ENCODE results near the gene MAGEF1.

Gene MAGEF1

DNA sequence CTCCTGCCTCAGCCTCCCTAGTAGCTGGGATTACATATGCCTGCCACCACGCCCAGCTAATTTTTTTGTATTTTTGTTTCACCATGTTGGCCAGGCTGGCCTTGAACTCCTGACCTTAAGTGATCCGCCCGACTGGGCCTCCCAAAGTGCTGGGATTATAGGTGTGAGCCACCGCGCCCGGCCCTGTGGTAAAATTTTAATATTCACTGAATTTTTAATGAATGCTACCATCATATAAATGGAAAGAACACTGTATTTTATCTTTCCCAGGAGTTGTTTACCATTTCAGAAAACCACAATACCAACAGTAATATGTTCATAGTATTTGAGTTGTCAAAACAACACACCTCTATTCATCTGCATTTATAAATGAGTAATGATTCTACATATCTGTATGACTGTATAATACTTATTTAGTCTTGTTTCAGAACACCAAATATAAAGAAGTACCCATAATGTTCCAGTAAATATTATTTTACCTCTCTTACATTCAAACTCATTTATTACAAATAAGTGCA, 16.2 kb upstream of the MAGEF1 start:
- no peak for DNase-seq (ENCODE audit: low read depth, low spot score)
- H3K36me3 ChIP-seq (ENCODE audit: insufficient read depth, insufficient read length, low read length): no peaks in the 10 kb centered on the region
- H3K9me3 ChIP-seq (ENCODE audit: insufficient read depth, low read length): no peaks in the 10 kb centered on the region
- H3K27me3 ChIP-seq (ENCODE audit: insufficient read depth, insufficient read length): no peaks in the 10 kb centered on the region
- no peak overlapping the region for H3K4me3 ChIP-seq (ENCODE audit: insufficient read length, low read depth)
- TF ChIP-seq ZNF274 (IDR thresholded peaks at IDR 0.05; ENCODE audit: low read depth, low read length) (no peak), YY1 (IDR thresholded peaks at IDR 0.05; ENCODE audit: insufficient read depth, insufficient read length) (no peak), SUZ12 (IDR thresholded peaks at IDR 0.05; ENCODE audit: extremely low read depth, insufficient read depth, insufficient read length) (no peak)
- H3K4me1 ChIP-seq (ENCODE audit: insufficient read depth, insufficient read length): no peaks in the 10 kb centered on the region
- no peak overlapping the region for H3K9ac ChIP-seq (ENCODE audit: insufficient read length, low read depth)

- no peak overlapping the region for H3K9ac ChIP-seq (ENCODE audit: insufficient read length, low read depth)
- no peaks in the 10 kb centered on the region for H3K9me3 ChIP-seq (ENCODE audit: insufficient read depth, low read length)
- peak; percentile 89 for DNase-seq (ENCODE audit: low read depth, low spot score)
- H3K36me3 ChIP-seq (ENCODE audit: insufficient read depth, insufficient read length, low read length): no peaks in the 10 kb centered on the region
- no peak for TF ChIP-seq YY1 (IDR thresholded peaks at IDR 0.05; ENCODE audit: insufficient read depth, insufficient read length)
- no peak for TF ChIP-seq ZNF274 (IDR thresholded peaks at IDR 0.05; ENCODE audit: low read depth, low read length)
- TF ChIP-seq SUZ12 (IDR thresholded peaks at IDR 0.05; ENCODE audit: extremely low read depth, insufficient read depth, insufficient read length): no peak
- H3K27me3 ChIP-seq (ENCODE audit: insufficient read depth, insufficient read length): no peaks in the 10 kb centered on the region
- no peaks in the 10 kb centered on the region for H3K4me1 ChIP-seq (ENCODE audit: insufficient read depth, insufficient read length)
- no peak overlapping the region for H3K4me3 ChIP-seq (ENCODE audit: insufficient read length, low read depth)
Measured at GRCh38 chr3:184727357-184728009, 15.6 kb upstream of the MAGEF1 start.

GRCh38 chr3:184726497-184726896, 14.6 kb upstream of the MAGEF1 start:
- H3K4me3 ChIP-seq (ENCODE audit: insufficient read length, low read depth): no peak overlapping the region
- DNase-seq (ENCODE audit: low read depth, low spot score): no peak
- H3K4me1 ChIP-seq (ENCODE audit: insufficient read depth, insufficient read length): no peaks in the 10 kb centered on the region
- TF ChIP-seq ZNF274 (IDR thresholded peaks at IDR 0.05; ENCODE audit: low read depth, low read length) (no peak), YY1 (IDR thresholded peaks at IDR 0.05; ENCODE audit: insufficient read depth, insufficient read length) (no peak), SUZ12 (IDR thresholded peaks at IDR 0.05; ENCODE audit: extremely low read depth, insufficient read depth, insufficient read length) (no peak)
- no peaks in the 10 kb centered on the region for H3K9me3 ChIP-seq (ENCODE audit: insufficient read depth, low read length)
- no peaks in the 10 kb centered on the region for H3K27me3 ChIP-seq (ENCODE audit: insufficient read depth, insufficient read length)
- no peak overlapping the region for H3K9ac ChIP-seq (ENCODE audit: insufficient read length, low read depth)
- no peaks in the 10 kb centered on the region for H3K36me3 ChIP-seq (ENCODE audit: insufficient read depth, insufficient read length, low read length)

DNA sequence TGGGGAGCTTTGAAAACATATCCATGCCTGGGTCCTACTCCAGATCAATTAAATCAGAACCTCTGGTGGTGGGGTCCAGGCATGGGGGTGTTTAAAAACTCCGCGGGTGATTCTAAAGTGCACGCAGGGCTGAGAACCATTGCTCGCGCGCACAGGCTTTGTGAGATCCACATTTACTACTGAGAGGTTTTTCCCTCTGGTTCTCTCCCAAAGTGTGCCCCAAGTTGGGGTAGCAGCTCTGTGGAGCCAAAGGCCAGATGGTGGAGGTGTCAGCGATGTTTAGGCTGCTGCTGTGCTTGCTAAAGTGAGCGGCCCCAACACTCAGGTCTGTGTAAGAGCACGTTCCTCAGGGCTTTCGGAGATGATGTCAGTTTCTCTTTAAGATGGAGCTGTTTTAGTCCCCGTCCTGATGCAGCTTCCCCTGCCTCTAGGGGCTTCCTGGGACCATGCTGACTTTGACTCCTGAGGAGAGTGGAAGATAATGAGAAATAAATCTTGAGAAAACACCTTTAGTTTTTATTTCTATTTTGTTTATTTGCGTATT, 13.4 kb upstream of the MAGEF1 start:
- TF ChIP-seq YY1 (IDR thresholded peaks at IDR 0.05; ENCODE audit: insufficient read depth, insufficient read length) (no peak), ZNF274 (IDR thresholded peaks at IDR 0.05; ENCODE audit: low read depth, low read length) (no peak), SUZ12 (IDR thresholded peaks at IDR 0.05; ENCODE audit: extremely low read depth, insufficient read depth, insufficient read length) (no peak)
- no peak for DNase-seq (ENCODE audit: low read depth, low spot score)
- H3K4me3 ChIP-seq (ENCODE audit: insufficient read length, low read depth): no peak overlapping the region
- no peaks in the 10 kb centered on the region for H3K9me3 ChIP-seq (ENCODE audit: insufficient read depth, low read length)
- H3K4me1 ChIP-seq (ENCODE audit: insufficient read depth, insufficient read length): no peaks in the 10 kb centered on the region
- no peak overlapping the region for H3K9ac ChIP-seq (ENCODE audit: insufficient read length, low read depth)
- no peaks in the 10 kb centered on the region for H3K36me3 ChIP-seq (ENCODE audit: insufficient read depth, insufficient read length, low read length)
- no peaks in the 10 kb centered on the region for H3K27me3 ChIP-seq (ENCODE audit: insufficient read depth, insufficient read length)

DNA sequence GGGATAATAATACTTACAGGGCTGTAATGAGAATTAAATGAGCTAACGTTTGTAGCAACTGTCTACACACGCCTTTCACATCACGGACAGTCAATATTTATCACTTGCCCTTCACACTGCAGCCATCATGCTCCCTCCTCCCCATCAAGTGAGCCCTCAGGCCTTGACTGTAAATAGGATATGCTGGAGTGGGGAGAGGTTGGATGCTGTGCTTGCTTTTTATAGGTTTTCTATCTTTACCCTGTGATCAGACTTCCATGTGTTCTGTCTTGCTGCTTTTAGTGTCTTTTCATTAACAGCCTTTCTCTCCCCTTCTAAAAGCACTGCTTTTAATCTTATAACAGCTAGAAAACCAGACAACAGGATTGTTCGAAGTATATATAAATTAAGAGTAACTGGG, 12.8 kb upstream of the MAGEF1 start:
- no peak overlapping the region for H3K9ac ChIP-seq (ENCODE audit: insufficient read length, low read depth)
- no peak for DNase-seq (ENCODE audit: low read depth, low spot score)
- no peaks in the 10 kb centered on the region for H3K27me3 ChIP-seq (ENCODE audit: insufficient read depth, insufficient read length)
- H3K9me3 ChIP-seq (ENCODE audit: insufficient read depth, low read length): no peaks in the 10 kb centered on the region
- no peak for TF ChIP-seq YY1 (IDR thresholded peaks at IDR 0.05; ENCODE audit: insufficient read depth, insufficient read length)
- TF ChIP-seq SUZ12 (IDR thresholded peaks at IDR 0.05; ENCODE audit: extremely low read depth, insufficient read depth, insufficient read length): no peak
- no peak for TF ChIP-seq ZNF274 (IDR thresholded peaks at IDR 0.05; ENCODE audit: low read depth, low read length)
- H3K36me3 ChIP-seq (ENCODE audit: insufficient read depth, insufficient read length, low read length): no peaks in the 10 kb centered on the region
- H3K4me3 ChIP-seq (ENCODE audit: insufficient read length, low read depth): no peak overlapping the region
- H3K4me1 ChIP-seq (ENCODE audit: insufficient read depth, insufficient read length): no peaks in the 10 kb centered on the region

GRCh38 chr3:184719709-184720108, 7.8 kb upstream of the MAGEF1 start:
- H3K4me1 ChIP-seq (ENCODE audit: insufficient read depth, insufficient read length): peaks cover 9% of the 10 kb centered on the region
- TF ChIP-seq SUZ12 (IDR thresholded peaks at IDR 0.05; ENCODE audit: extremely low read depth, insufficient read depth, insufficient read length) (no peak), ZNF274 (IDR thresholded peaks at IDR 0.05; ENCODE audit: low read depth, low read length) (no peak), YY1 (IDR thresholded peaks at IDR 0.05; ENCODE audit: insufficient read depth, insufficient read length) (no peak)
- no peaks in the 10 kb centered on the region for H3K36me3 ChIP-seq (ENCODE audit: insufficient read depth, insufficient read length, low read length)
- H3K9me3 ChIP-seq (ENCODE audit: insufficient read depth, low read length): no peaks in the 10 kb centered on the region
- no peaks in the 10 kb centered on the region for H3K27me3 ChIP-seq (ENCODE audit: insufficient read depth, insufficient read length)
- H3K4me3 ChIP-seq (ENCODE audit: insufficient read length, low read depth): no peak overlapping the region
- no peak overlapping the region for H3K9ac ChIP-seq (ENCODE audit: insufficient read length, low read depth)
- DNase-seq (ENCODE audit: low read depth, low spot score): no peak

GRCh38 chr3:184718431-184718830, 6.6 kb upstream of the MAGEF1 start:
- Histone ChIP-seq H3K36me3 (ENCODE audit: insufficient read depth, insufficient read length, low read length) (no peaks in the 10 kb centered on the region), H3K4me3 (ENCODE audit: insufficient read length, low read depth) (no peak overlapping the region)
- no peak for DNase-seq (ENCODE audit: low read depth, low spot score)

More at GRCh38 chr3:184718431-184718830, 6.6 kb upstream of the MAGEF1 start:
- Histone ChIP-seq H3K9me3 (ENCODE audit: insufficient read depth, low read length) (no peaks in the 10 kb centered on the region), H3K9ac (ENCODE audit: insufficient read length, low read depth) (no peak overlapping the region), H3K4me1 (ENCODE audit: insufficient read depth, insufficient read length) (peaks cover 9% of the 10 kb centered on the region), H3K27me3 (ENCODE audit: insufficient read depth, insufficient read length) (no peaks in the 10 kb centered on the region)
- TF ChIP-seq YY1 (IDR thresholded peaks at IDR 0.05; ENCODE audit: insufficient read depth, insufficient read length): no peak
- TF ChIP-seq ZNF274 (IDR thresholded peaks at IDR 0.05; ENCODE audit: low read depth, low read length): no peak
- no peak for TF ChIP-seq SUZ12 (IDR thresholded peaks at IDR 0.05; ENCODE audit: extremely low read depth, insufficient read depth, insufficient read length)
